ENCODE results near the gene OST4. TPM values are rescaled to one million over a fixed set of nuclear protein-coding genes. Genes with fewer than 3 reads are reported as not detected.

The OST4 gene
- polyA plus RNA-seq, 2 of the 4 experiments (the other 2 are of a cell fraction), result 392 to 880 TPM

DNA sequence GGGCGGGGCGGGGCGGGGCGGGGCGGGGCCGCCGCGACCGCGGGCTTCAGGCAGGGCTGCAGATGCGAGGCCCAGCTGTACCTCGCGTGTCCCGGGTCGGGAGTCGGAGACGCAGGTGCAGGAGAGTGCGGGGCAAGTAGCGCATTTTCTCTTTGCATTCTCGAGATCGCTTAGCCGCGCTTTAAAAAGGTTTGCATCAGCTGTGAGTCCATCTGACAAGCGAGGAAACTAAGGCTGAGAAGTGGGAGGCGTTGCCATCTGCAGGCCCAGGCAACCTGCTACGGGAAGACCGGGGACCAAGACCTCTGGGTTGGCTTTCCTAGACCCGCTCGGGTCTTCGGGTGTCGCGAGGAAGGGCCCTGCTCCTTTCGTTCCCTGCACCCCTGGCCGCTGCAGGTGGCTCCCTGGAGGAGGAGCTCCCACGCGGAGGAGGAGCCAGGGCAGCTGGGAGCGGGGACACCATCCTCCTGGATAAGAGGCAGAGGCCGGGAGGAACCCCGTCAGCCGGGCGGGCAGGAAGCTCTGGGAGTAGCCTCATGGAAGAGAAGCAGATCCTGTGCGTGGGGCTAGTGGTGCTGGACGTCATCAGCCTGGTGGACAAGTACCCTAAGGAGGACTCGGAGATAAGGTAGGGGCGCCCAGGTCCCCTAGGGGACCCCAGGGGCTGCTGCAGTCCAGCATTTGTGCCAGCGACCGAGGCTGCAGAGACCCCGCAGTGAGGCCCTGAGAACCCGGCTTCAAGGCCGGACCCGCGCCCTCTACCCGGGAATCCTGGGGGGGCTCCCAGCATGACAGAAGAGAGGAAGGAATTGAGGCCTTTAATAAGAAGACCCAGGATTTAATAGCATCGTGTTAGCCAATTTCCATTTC is 15.5 kb upstream of the OST4 start, which contains the start of gene KHK:
KHK (plus strand) TSS at position 49 of the 870 bp plus-strand sequence; CDS start at position 537, 488 bp downstream.
- DNase-seq (ENCODE audit: low read depth in 1 of 2, low spot score in 1 of 2) (peak; percentile 50 to 94), FAIRE-seq (no peak), ATAC-seq (peak; percentile 60 to 65)
- Histone ChIP-seq H3K4me2 (peak within 1 kb of the TSS; percentile 81), H3K9me3 (no peaks in the 10 kb centered on the region), H3K27ac (peak within 1 kb of the TSS; percentile 90 to 91), H3K4me1 (peaks cover 10% of the 10 kb centered on the region), H3K4me3 (peak within 1 kb of the TSS; percentile 70)
- TF ChIP-seq POLR2A (IDR thresholded peaks at IDR 0.05; ENCODE audit: low read length), result peak; percentile 30
- no peak for TF ChIP-seq ZNF302 (CRISPR knock-in tag; IDR thresholded peaks at IDR 0.05)
- TF ChIP-seq, protein P1, sequence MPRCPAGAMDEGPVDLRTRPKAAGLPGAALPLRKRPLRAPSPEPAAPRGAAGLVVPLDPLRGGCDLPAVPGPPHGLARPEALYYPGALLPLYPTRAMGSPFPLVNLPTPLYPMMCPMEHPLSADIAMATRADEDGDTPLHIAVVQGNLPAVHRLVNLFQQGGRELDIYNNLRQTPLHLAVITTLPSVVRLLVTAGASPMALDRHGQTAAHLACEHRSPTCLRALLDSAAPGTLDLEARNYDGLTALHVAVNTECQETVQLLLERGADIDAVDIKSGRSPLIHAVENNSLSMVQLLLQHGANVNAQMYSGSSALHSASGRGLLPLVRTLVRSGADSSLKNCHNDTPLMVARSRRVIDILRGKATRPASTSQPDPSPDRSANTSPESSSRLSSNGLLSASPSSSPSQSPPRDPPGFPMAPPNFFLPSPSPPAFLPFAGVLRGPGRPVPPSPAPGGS (IDR thresholded peaks at IDR 0.05), result 0 out of 3 replicates have a peak, but pooled peaks have one; percentile 15
- ChIA-PET POLR2A (interaction anchor here (0.7 to 1.3 kb wide), 3 partner anchors 15 to 129 kb away, joined by 3 to 12 read pairs (median 9); partner anchors contain the start of genes AGBL5 and OST4), CTCF (interaction anchor here (0.6 to 15.3 kb wide), 30 partner anchors 8 to 244 kb away, joined by 3 to 253 read pairs (median 4); partner anchors contain the start of genes ABHD1, EMILIN1 and OST4)
- 25% methylated on average over 36 of the region's 54 CpGs for WGBS (ENCODE audit: missing lambda C conversion rate)

DNA sequence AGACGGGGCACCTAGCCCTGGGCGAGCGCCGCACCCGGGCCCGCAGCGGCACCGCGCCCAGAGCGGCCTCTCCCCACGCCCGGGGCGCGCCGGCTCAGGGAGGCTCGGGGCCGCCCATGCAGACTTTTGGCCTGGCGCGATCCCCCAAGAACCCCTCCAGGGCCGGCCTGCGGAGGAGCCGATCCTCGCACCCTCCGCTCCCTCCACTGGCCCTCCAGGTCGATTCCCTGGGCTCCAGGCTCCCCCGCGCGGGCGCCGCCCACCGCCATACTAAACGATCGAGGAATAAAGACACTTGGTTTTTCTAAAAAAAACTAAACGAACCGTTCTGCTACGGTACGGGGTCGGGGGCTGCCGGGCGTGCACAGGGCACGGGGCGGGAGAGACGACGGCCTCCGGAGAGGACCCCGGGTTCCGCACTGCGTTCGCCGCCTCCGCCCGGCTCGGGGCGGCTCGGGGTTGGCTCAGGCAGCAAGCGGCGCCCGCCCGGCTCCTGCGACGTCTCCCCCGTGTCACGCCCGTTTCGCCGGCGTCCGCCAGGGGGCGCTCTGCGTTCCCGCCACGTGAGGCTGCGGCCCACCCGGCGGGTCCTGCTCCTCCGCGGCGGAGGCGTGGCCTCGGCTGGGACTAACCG is 14.8 kb upstream of the OST4 start:
- 2% methylated on average over 28 of the region's 81 CpGs for WGBS (ENCODE audit: missing lambda C conversion rate)
- H3K27ac ChIP-seq, result peak overlapping the region; percentile 90 to 91
- H3K4me3 ChIP-seq, result peak overlapping the region; percentile 70
- H3K4me2 ChIP-seq, result peak overlapping the region; percentile 81
- TF ChIP-seq BHLHE40 (IDR thresholded peaks at IDR 0.05; ENCODE audit: low read depth, low read length) (peak; percentile 85), RNF2 (IDR thresholded peaks at IDR 0.05; ENCODE audit: borderline replicate concordance, low read depth) (peak; percentile 33; the same call in 1 of the 2 replicates), NPAS2 (CRISPR knock-in tag; IDR thresholded peaks at IDR 0.05; ENCODE audit: borderline replicate concordance) (peak; percentile 78), RAD21 (conservative IDR thresholded peaks at IDR 0.05 in 1 of 2, IDR thresholded peaks at IDR 0.05 in 1 of 2) (peak; percentile 31 to 63; a peak in 4 of 5 replicates), POLR2A (IDR thresholded peaks at IDR 0.05; ENCODE audit: low read length) (peak; percentile 41; the same call in 1 of the 2 replicates), JUN (IDR thresholded peaks at IDR 0.05) (peak in 1 of 2 experiments; percentile 53; a peak in 2 of 5 replicates), MYC (IDR thresholded peaks at IDR 0.05; ENCODE audit: borderline replicate concordance, low read length) (peak; percentile 97), CEBPB (IDR thresholded peaks at IDR 0.05) (no peak), KDM1A (IDR thresholded peaks at IDR 0.05; ENCODE audit: low read depth) (no peak), PHF8 (IDR thresholded peaks at IDR 0.05; ENCODE audit: borderline replicate concordance, low read depth) (peak; percentile 80), RCOR1 (IDR thresholded peaks at IDR 0.05; ENCODE audit: low read depth, low read length) (no peak), KDM5A (IDR thresholded peaks at IDR 0.05) (peak; percentile 74), SMC3 (IDR thresholded peaks at IDR 0.05) (peak; percentile 79), TP53 (CRISPR knock-in tag; IDR thresholded peaks at IDR 0.05) (no peak), MAZ (IDR thresholded peaks at IDR 0.05; ENCODE audit: borderline replicate concordance, low read depth, low read length) (0 out of 2 replicates have a peak, but pooled peaks have one; percentile 78), TFCP2L1 (CRISPR knock-in tag; IDR thresholded peaks at IDR 0.05) (0 out of 2 replicates have a peak, but pooled peaks have one; percentile 23), EP300 (IDR thresholded peaks at IDR 0.05) (no peak)
- TF ChIP-seq, protein P1 (IDR thresholded peaks at IDR 0.05), result 0 out of 3 replicates have a peak, but pooled peaks have one; percentile 30
- TF ChIP-seq, protein P2, sequence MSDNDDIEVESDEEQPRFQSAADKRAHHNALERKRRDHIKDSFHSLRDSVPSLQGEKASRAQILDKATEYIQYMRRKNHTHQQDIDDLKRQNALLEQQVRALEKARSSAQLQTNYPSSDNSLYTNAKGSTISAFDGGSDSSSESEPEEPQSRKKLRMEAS (IDR thresholded peaks at IDR 0.05), result peak; percentile 97
- TF ChIP-seq, protein P3, sequence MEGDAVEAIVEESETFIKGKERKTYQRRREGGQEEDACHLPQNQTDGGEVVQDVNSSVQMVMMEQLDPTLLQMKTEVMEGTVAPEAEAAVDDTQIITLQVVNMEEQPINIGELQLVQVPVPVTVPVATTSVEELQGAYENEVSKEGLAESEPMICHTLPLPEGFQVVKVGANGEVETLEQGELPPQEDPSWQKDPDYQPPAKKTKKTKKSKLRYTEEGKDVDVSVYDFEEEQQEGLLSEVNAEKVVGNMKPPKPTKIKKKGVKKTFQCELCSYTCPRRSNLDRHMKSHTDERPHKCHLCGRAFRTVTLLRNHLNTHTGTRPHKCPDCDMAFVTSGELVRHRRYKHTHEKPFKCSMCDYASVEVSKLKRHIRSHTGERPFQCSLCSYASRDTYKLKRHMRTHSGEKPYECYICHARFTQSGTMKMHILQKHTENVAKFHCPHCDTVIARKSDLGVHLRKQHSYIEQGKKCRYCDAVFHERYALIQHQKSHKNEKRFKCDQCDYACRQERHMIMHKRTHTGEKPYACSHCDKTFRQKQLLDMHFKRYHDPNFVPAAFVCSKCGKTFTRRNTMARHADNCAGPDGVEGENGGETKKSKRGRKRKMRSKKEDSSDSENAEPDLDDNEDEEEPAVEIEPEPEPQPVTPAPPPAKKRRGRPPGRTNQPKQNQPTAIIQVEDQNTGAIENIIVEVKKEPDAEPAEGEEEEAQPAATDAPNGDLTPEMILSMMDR (IDR thresholded peaks at IDR 0.05), result peak; percentile 98
- TF ChIP-seq, protein P4, sequence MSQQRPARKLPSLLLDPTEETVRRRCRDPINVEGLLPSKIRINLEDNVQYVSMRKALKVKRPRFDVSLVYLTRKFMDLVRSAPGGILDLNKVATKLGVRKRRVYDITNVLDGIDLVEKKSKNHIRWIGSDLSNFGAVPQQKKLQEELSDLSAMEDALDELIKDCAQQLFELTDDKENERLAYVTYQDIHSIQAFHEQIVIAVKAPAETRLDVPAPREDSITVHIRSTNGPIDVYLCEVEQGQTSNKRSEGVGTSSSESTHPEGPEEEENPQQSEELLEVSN (IDR thresholded peaks at IDR 0.05; ENCODE audit: borderline replicate concordance, low read depth), result peak; percentile 80
- ChIA-PET POLR2A (interaction anchor here (1.0 to 1.5 kb wide), 4 partner anchors 14 to 124 kb away, joined by 3 to 8 read pairs (median 5); partner anchors contain the start of genes AGBL5 and OST4), CTCF (interaction anchor here (0.6 to 15.3 kb wide), 31 partner anchors 9 to 1376 kb away, joined by 3 to 253 read pairs (median 6); partner anchors contain the start of genes ABHD1, AGBL5 and OST4)
- FAIRE-seq (no peak), ATAC-seq (peak; percentile 73 to 89), DNase-seq (ENCODE audit: low read depth in 1 of 2, low spot score in 1 of 2) (peak; percentile 95 to 97)
- H3K9me3 ChIP-seq, result no peaks in the 10 kb centered on the region
- H3K4me1 ChIP-seq, result peaks cover 17% of the 10 kb centered on the region

Data from A549 (cell line).